Fibroblast of lung (primary cell): ENCODE data around the gene OR2C3.

Experiments used
- CTCF ChIP-seq, 2 donors: IDR thresholded peaks in 1 of 2; conservative IDR thresholded peaks in 1 of 2; 1 replicate in 1 of 2; 2 replicates in 1 of 2; pipeline ENCODE4 v1.5.1; 2011 to 2012; ENCODE audit warnings: low read length in 2 of 2, control low read depth in 1 of 2, inconsistent platforms in 1 of 2, low read depth in 1 of 2, mild to moderate bottlenecking in 1 of 2
- EZH2 ChIP-seq: IDR thresholded peaks from 2 replicates; pipeline ENCODE4 v1.5.1; 2012; ENCODE audit warnings: low read length, control low read depth, mild to moderate bottlenecking; ENCODE audit errors: missing control alignments

DNA sequence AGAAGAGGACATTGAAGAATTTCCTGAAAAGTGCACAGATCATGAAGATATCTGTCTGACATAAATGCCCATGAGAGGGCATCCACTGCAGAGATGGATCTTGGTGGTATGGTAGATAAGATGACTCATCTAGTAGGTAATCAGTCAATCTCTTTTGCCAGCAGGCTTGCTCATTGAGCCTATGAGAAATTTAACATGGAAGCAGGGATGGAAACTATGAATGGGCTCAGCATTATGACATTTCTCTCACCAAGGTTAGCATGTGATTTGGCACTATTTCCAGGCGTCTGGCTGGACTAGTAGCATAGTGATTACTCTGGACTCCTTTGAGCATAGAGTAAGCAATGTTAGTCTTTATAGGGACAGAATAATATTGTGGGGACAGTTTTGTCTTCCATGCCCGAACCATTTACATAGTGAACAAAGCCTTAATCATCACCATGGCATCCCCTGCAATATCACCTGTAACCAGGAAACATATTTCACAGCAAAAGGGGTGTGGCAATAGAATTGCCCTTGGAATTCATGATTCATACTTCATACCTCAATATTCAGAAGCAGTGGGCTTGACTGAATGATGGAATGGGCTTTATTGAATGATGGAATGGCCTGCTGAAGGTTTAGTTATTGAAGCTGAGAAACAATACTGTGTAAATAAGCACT lies 7.3 kb downstream of the OR2C3 start:
- TF ChIP-seq CTCF (conservative IDR thresholded peaks at IDR 0.05 in 1 of 2, IDR thresholded peaks at IDR 0.05 in 1 of 2; ENCODE audit: low read depth in 1 of 2, low read length in 2 of 2), result no peak
- no peak for TF ChIP-seq EZH2
